ENCODE data around the gene C4BPA.

The C4BPA gene

DNA sequence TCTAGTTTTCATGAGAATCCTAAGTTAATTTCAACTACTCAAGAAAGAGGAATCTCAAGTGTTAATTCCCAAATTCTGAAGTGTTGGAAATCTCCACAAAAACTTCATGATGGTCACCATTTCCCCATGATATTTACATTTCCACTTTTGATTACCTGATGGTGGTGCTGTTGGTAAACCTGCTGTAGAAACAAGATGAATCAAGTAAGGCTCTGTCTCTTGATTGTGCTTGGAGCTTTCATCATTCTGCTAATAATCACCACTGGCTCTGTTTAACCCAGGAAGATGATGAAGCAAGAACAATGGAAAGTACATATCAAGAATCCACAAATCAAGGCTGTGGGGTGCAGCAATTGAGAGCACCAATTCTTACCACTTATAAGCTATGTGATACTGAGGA, 77.8 kb downstream of the C4BPA start:
- Histone ChIP-seq H3K4me3 (ENCODE audit: low read depth in 1 of 2, low read length in 1 of 2) (no peak overlapping the region), H3K36me3 (no peaks in the 10 kb centered on the region), H3K27me3 (no peaks in the 10 kb centered on the region), H3K9me3 (no peaks in the 10 kb centered on the region), H3K27ac (no peak overlapping the region), H3K4me1 (ENCODE audit: control insufficient read depth in 1 of 2, insufficient read depth in 1 of 2, low read depth in 1 of 2, low read length in 1 of 2) (no peaks in the 10 kb centered on the region)
- TF ChIP-seq, protein P1, sequence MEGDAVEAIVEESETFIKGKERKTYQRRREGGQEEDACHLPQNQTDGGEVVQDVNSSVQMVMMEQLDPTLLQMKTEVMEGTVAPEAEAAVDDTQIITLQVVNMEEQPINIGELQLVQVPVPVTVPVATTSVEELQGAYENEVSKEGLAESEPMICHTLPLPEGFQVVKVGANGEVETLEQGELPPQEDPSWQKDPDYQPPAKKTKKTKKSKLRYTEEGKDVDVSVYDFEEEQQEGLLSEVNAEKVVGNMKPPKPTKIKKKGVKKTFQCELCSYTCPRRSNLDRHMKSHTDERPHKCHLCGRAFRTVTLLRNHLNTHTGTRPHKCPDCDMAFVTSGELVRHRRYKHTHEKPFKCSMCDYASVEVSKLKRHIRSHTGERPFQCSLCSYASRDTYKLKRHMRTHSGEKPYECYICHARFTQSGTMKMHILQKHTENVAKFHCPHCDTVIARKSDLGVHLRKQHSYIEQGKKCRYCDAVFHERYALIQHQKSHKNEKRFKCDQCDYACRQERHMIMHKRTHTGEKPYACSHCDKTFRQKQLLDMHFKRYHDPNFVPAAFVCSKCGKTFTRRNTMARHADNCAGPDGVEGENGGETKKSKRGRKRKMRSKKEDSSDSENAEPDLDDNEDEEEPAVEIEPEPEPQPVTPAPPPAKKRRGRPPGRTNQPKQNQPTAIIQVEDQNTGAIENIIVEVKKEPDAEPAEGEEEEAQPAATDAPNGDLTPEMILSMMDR (IDR thresholded peaks at IDR 0.05) = no peak

DNA sequence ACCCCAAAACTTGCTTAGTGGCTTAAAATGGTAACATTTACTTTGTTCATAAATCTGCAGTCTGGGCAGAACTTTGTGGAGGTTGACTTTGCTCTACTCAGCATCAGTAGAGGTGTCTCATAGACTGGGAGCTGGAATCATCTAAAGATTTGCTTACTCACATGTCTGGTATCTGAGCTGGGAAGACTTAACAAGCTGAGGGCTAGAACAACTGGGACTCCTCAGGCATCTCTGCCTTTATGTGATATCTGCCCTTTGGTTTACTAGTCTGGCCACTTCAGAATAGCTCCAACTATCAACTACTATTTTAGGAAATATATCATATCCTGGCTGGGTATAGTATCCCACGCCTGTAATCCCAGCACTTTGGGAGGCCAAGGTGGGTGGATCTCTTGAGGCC, 82.5 kb downstream of the C4BPA start:
- Histone ChIP-seq H3K4me1 (ENCODE audit: control insufficient read depth in 1 of 2, insufficient read depth in 1 of 2, low read depth in 1 of 2, low read length in 1 of 2) (no peaks in the 10 kb centered on the region), H3K27ac (no peak overlapping the region), H3K4me3 (ENCODE audit: low read depth in 1 of 2, low read length in 1 of 2) (no peak overlapping the region), H3K27me3 (no peaks in the 10 kb centered on the region), H3K9me3 (no peaks in the 10 kb centered on the region), H3K36me3 (no peaks in the 10 kb centered on the region)
- TF ChIP-seq, protein P1 (IDR thresholded peaks at IDR 0.05) = no peak

DNA sequence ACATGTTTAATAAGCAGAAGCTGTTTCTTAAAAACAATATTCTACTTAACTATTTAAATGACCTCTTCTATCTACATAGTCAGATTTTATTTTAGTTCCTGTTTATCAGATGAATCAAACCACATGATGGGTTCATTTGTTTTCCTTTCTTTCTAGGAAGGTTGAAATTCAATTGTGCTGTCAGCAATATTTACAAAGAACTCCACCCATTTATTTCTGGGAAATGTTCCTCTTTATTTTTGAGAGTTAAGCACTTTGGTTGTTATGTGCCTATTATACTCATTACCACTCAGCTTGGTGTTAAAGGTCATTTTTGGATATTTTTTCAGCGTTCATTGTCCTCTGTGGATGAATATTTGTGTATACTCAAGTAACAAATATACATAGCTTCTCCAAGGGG, 84.9 kb downstream of the C4BPA start:
- H3K4me1 ChIP-seq (ENCODE audit: control insufficient read depth in 1 of 2, insufficient read depth in 1 of 2, low read depth in 1 of 2, low read length in 1 of 2) = no peaks in the 10 kb centered on the region
- no peaks in the 10 kb centered on the region for H3K9me3 ChIP-seq
- H3K27me3 ChIP-seq = no peaks in the 10 kb centered on the region
- H3K4me3 ChIP-seq (ENCODE audit: low read depth in 1 of 2, low read length in 1 of 2) = no peak overlapping the region
- H3K36me3 ChIP-seq = no peaks in the 10 kb centered on the region
- TF ChIP-seq, protein P1 (IDR thresholded peaks at IDR 0.05) = no peak
- no peak overlapping the region for H3K27ac ChIP-seq

DNA sequence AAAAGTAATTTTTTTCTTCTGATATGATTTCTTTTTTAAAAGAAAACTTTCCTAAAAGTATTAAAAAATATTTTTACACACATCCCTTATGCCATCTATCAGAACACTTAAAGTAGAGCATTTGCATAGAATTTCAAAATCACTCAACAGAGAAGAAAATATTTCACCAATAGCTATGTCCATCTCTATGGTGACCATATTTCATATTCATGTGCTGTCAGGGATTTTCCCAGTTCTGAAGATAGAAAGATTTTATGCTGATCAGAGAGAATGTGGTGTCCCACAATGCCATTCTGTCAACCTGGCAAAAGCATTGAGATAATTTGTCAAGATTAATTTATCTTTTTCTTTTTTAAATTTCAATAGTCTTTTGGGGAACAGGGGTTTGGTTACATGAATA, 87.0 kb downstream of the C4BPA start:
- Histone ChIP-seq H3K36me3 (no peaks in the 10 kb centered on the region), H3K4me1 (ENCODE audit: control insufficient read depth in 1 of 2, insufficient read depth in 1 of 2, low read depth in 1 of 2, low read length in 1 of 2) (no peaks in the 10 kb centered on the region), H3K9me3 (no peaks in the 10 kb centered on the region), H3K27me3 (no peaks in the 10 kb centered on the region), H3K4me3 (ENCODE audit: low read depth in 1 of 2, low read length in 1 of 2) (no peak overlapping the region), H3K27ac (no peak overlapping the region)
- TF ChIP-seq, protein P1 (IDR thresholded peaks at IDR 0.05) = no peak

DNA sequence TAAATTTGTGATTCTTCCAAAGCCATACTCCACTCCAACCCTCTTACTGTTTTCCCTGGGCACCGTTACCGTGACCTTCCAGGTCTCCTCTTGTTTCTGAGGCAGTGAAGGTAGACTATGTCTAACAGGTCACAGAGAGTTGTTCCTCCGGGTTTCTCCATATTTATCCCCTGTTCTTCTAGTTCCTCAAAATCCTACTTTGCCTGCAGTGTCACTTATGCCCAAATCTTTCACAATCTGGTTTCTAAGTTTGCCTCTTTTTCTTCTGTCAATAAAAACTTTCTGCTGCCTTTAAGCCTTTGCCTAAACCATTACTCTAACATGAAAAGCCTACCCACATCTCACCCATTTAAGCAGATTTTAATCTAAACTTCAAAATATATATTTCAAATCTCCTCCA, 87.7 kb downstream of the C4BPA start:
- Histone ChIP-seq H3K4me3 (ENCODE audit: low read depth in 1 of 2, low read length in 1 of 2) (no peak overlapping the region), H3K36me3 (no peaks in the 10 kb centered on the region), H3K4me1 (ENCODE audit: control insufficient read depth in 1 of 2, insufficient read depth in 1 of 2, low read depth in 1 of 2, low read length in 1 of 2) (no peaks in the 10 kb centered on the region), H3K27me3 (no peaks in the 10 kb centered on the region), H3K9me3 (no peaks in the 10 kb centered on the region), H3K27ac (no peak overlapping the region)
- TF ChIP-seq, protein P1 (IDR thresholded peaks at IDR 0.05) = no peak

DNA sequence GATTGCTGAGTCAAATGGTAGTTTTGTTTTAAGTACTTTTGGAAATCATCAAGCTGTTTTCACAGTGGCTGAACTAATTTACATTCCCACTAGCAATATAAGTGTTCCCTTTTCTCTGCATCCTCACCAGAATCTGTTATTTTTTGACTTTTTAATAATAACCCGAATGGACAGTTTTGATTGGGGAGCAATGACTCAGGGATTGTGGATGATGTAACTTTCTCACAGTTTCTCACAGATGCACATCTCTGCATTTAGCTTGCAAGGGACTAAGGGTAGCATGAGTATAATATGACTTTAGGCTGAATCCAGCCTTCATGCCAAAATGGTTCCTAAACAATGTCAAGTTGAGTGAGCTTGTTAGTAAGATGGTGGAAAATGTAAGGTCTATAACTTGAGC, 90.2 kb downstream of the C4BPA start:
- Histone ChIP-seq H3K27me3 (no peaks in the 10 kb centered on the region), H3K27ac (no peak overlapping the region)
- TF ChIP-seq, protein P1 (IDR thresholded peaks at IDR 0.05) = no peak

More for the DNA sequence above, 90.2 kb downstream of the C4BPA start:
- Histone ChIP-seq H3K4me1 (ENCODE audit: control insufficient read depth in 1 of 2, insufficient read depth in 1 of 2, low read depth in 1 of 2, low read length in 1 of 2) (no peaks in the 10 kb centered on the region), H3K9me3 (no peaks in the 10 kb centered on the region), H3K36me3 (no peaks in the 10 kb centered on the region), H3K4me3 (ENCODE audit: low read depth in 1 of 2, low read length in 1 of 2) (no peak overlapping the region)

All from neutrophil (primary cell).